K562 (cell line): ENCODE measurements around the gene PHTF1. TPM values are rescaled to one million over a fixed set of nuclear protein-coding genes. Genes with fewer than 3 reads are reported as not detected.
A peak's percentile ranks its signal among the peaks of the same experiment; 100 is the strongest.

ENCODE experiments used
- BRD9 ChIP-seq: fragments of 450-650 bp; IDR thresholded peaks from 2 replicates; pipeline ENCODE4 v1.6.1; 2018; ENCODE audit warnings: low read depth; ENCODE audit not compliant: partially characterized antibody
- CHCHD3 ChIP-seq: fragments of 250-450 bp; sonication (Bioruptor Pico); IDR thresholded peaks from 2 replicates; pipeline ENCODE4 v2.1.2; 2022; ENCODE audit warnings: mild to moderate bottlenecking
- DNMT1 ChIP-seq: fragments of 450-650 bp; IDR thresholded peaks from 2 replicates; pipeline ENCODE4 v1.6.1; 2016; ENCODE audit warnings: antibody characterized with exemption, mild to moderate bottlenecking
- E2F5 ChIP-seq: sonication (generic); formaldehyde crosslinking; IDR thresholded peaks from 2 replicates; pipeline ENCODE4 v1.8.0; 2022; ENCODE audit warnings: mild to moderate bottlenecking, missing genetic modification reagents
- ERF ChIP-seq: fragments of 450-650 bp; formaldehyde crosslinking; IDR thresholded peaks from 2 replicates; pipeline ENCODE4 v1.4.0; 2020; ENCODE audit warnings: mild to moderate bottlenecking, mixed read lengths
- FOXK1 ChIP-seq: sonication (generic); formaldehyde crosslinking; IDR thresholded peaks from 2 replicates; pipeline ENCODE4 v1.8.0; 2022; ENCODE audit warnings: missing genetic modification reagents, mild to moderate bottlenecking, borderline replicate concordance
- HLTF ChIP-seq: fragments of 450-650 bp; IDR thresholded peaks from 2 replicates; pipeline ENCODE4 v1.6.1; 2016
- HMGN3 ChIP-seq: IDR thresholded peaks from 2 replicates; pipeline ENCODE4 v1.6.1; 2011; ENCODE audit warnings: borderline replicate concordance, low read depth, mild to moderate bottlenecking, mixed read lengths, low read length; ENCODE audit not compliant: insufficient read length; ENCODE audit errors: extremely low read depth
- HNRNPH1 ChIP-seq: fragments of 200-400 bp; formaldehyde crosslinking; optimal IDR thresholded peaks from 2 replicates; pipeline ENCODE3; 2017; ENCODE audit warnings: low read depth, mild to moderate bottlenecking, low read length, moderate library complexity
- HOMEZ ChIP-seq: fragments of 250-450 bp; sonication (Bioruptor Pico); IDR thresholded peaks from 2 replicates; pipeline ENCODE4 v1.4.0; 2020; ENCODE audit warnings: mild to moderate bottlenecking, moderate library complexity
- ILF3 ChIP-seq: fragments of 450-650 bp; IDR thresholded peaks from 2 replicates; pipeline ENCODE4 v1.6.1; 2018; ENCODE audit warnings: antibody characterized with exemption, mild to moderate bottlenecking, moderate library complexity, borderline replicate concordance
- KLF1 ChIP-seq: fragments of 450-650 bp; IDR thresholded peaks from 2 replicates; pipeline ENCODE4 v1.6.1; 2016; ENCODE audit warnings: missing genetic modification characterization, missing compliant biosample characterization
- MTA1 ChIP-seq: fragments of 450-650 bp; IDR thresholded peaks from 2 replicates; pipeline ENCODE4 v1.6.1; 2017; ENCODE audit warnings: borderline replicate concordance
- MTA2 ChIP-seq: fragments of 450-650 bp; IDR thresholded peaks from 2 replicates; pipeline ENCODE4 v1.6.1; 2016; ENCODE audit warnings: low read depth
- PATZ1 ChIP-seq: fragments of 250-450 bp; sonication (Bioruptor Pico); IDR thresholded peaks from 2 replicates; pipeline ENCODE4 v1.5.0; 2020; ENCODE audit warnings: mild to moderate bottlenecking, borderline replicate concordance
- RBM22 ChIP-seq: fragments of 200-400 bp; formaldehyde crosslinking; IDR thresholded peaks from 2 replicates; pipeline ENCODE4 v1.6.1; 2018; ENCODE audit warnings: low read length, low read depth; ENCODE audit not compliant: poor library complexity, severe bottlenecking
- RBM25 ChIP-seq: fragments of 200-400 bp; formaldehyde crosslinking; IDR thresholded peaks from 2 replicates; pipeline ENCODE4 v1.6.1; 2018; ENCODE audit warnings: low read length, low read depth, moderate library complexity; ENCODE audit not compliant: severe bottlenecking
- SMARCC2 ChIP-seq: fragments of 450-650 bp; IDR thresholded peaks from 2 replicates; pipeline ENCODE4 v1.6.1; 2017; ENCODE audit warnings: antibody characterized with exemption, moderate library complexity, mild to moderate bottlenecking, low read depth
- SRF ChIP-seq, 2 experiments: fragments of 250-450, 450-650 bp in 1 of 2; sonication (Bioruptor Pico) in 1 of 2; sonication (generic) in 1 of 2; formaldehyde crosslinking; IDR thresholded peaks; 2 replicates each; pipeline versions ENCODE4 v1.5.0 to v1.5.1; 2020 to 2022; ENCODE audit warnings: mild to moderate bottlenecking in 1 of 2, missing genetic modification reagents in 1 of 2
- ZNF184 ChIP-seq: sonication (generic); formaldehyde crosslinking; IDR thresholded peaks from 2 replicates; pipeline ENCODE4 v1.5.0; 2020; ENCODE audit warnings: missing genetic modification reagents
- ZNF23 ChIP-seq: fragments of 250-450 bp; sonication (Bioruptor Pico); IDR thresholded peaks from 2 replicates; pipeline ENCODE4 v1.4.0; 2020; ENCODE audit warnings: mild to moderate bottlenecking
- polyA plus RNA-seq, 8 experiments: library from polyadenylated mRNA; depleted of rRNA in 4 of 8; stranded (reverse) in 5 of 8; unstranded in 3 of 8; fragments of >200 nt; fragmentation: Nextera tagmentation in 2 of 8; fragmentation: Illumina TruSeq in 1 of 8; extraction: Ambion mirVana in 2 of 8; extraction: Trizol in 1 of 8; gene quantifications; 2 replicates each; pipeline versions ENCODE4 v1.2.1 to v1.2.3, GENCODE V29; 2011 to 2014; ENCODE audit warnings: inconsistent platforms in 1 of 8, missing spikeins in 1 of 8
- total RNA-seq, 7 experiments: library from RNA; depleted of rRNA in 6 of 7; stranded (reverse); fragments of >200 nt in 6 of 7; fragmentation: Illumina TruSeq in 2 of 7; extraction: Trizol in 2 of 7; gene quantifications; 2 replicates each; pipeline versions ENCODE4 v1.2.1 to v1.2.3, GENCODE V29; 2011 to 2021; ENCODE audit warnings: low replicate concordance in 1 of 7
- TF ChIP-seq, protein P1 (sequence below): fragments of 450-650 bp; IDR thresholded peaks from 2 replicates; pipeline ENCODE4 v1.6.1; 2017; ENCODE audit warnings: antibody characterized with exemption

Gene PHTF1
- total and polyA plus RNA-seq, 9 of the 15 experiments (the other 6 are each of a cell fraction or from before 2014, with no cell fraction given), result 8.4 to 36.2 (median 23.0) TPM

DNA sequence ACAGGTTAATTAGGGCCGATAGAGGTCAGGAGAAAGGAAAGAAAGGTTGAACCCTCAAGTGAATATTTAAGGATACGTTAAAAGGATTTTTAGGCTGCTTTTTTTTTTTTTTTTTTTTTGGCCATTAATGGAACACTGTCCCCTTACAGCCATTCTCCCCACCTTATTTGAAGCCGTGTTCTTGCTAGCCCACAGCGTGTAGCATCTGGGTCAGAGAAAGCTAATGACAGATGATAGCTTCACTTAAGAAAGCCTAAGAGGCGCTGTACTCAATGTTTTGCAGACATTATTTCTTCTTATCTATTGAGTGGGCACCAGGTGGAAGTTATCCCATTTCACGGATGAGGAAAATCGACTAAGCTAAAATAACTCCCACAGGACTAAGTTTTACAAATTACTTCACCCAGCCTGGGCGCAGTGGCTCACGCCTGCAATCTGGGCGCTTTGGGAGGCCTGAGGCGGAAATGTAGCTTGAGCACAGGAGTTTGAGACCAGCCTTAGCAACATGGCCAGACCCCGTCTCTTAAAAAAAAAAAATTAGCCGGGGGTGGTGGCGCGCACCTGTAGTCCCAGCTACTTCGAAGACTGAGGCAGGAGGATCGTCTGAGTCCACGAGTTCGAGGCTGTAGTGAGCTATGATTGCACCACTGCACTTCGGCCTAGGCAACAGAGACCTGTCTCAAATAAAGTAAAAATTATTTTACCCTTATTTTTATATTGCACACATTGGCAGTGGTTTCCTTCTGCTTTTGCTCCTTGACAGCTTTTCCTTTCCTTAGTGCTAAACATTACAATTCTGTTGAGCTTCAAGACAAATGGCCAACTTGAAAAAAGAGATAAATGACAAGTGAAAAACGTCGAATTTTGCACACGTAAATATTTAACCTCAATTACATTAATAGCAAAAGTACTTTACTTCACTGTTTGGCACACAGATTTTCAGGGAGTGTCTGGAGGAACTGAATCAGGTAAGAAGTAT lies 1.1 kb upstream of the PHTF1 start (continued):
- TF ChIP-seq MTA2 (0 out of 2 replicates have a peak, but pooled peaks have one; percentile 0), SRF (CRISPR knock-in tag; IDR thresholded peaks at IDR 0.05) (0 out of 4 replicates have a peak, but pooled peaks of 1 of the 2 experiments have one; percentile 2), HOMEZ (no peak), ZNF184 (no peak), FOXK1 (CRISPR knock-in tag) (no peak), HMGN3 (no peak), HLTF (no peak), ERF (no peak), SMARCC2 (no peak), RBM22 (no peak), MTA1 (no peak; the same call in 1 of the 2 replicates), CHCHD3 (CRISPR knock-in tag) (no peak), ZNF23 (CRISPR knock-in tag) (no peak), BRD9 (no peak), KLF1 (tag) (no peak), RBM25 (peak; percentile 31), E2F5 (no peak), ILF3 (no peak), DNMT1 (no peak), PATZ1 (no peak), HNRNPH1 (no peak)
- TF ChIP-seq, protein P1, sequence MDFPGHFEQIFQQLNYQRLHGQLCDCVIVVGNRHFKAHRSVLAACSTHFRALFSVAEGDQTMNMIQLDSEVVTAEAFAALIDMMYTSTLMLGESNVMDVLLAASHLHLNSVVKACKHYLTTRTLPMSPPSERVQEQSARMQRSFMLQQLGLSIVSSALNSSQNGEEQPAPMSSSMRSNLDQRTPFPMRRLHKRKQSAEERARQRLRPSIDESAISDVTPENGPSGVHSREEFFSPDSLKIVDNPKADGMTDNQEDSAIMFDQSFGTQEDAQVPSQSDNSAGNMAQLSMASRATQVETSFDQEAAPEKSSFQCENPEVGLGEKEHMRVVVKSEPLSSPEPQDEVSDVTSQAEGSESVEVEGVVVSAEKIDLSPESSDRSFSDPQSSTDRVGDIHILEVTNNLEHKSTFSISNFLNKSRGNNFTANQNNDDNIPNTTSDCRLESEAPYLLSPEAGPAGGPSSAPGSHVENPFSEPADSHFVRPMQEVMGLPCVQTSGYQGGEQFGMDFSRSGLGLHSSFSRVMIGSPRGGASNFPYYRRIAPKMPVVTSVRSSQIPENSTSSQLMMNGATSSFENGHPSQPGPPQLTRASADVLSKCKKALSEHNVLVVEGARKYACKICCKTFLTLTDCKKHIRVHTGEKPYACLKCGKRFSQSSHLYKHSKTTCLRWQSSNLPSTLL, result no peak
